K562 (cell line): ENCODE results near the gene MAGEB1. TPM values are rescaled to one million over a fixed set of nuclear protein-coding genes. Genes with fewer than 3 reads are reported as not detected.

Source experiments
- ATAC-seq: fragments of 200-7000 bp; cut with Tn5 transposase; 3 replicates; pipeline ENCODE4 v1.9.1; 2020; ENCODE audit warnings: moderate library complexity
- BruUV-seq: library from RNA; stranded (reverse); fragments of 400-500 nt; replicated peaks from 2 replicates; lab custom pipeline; 2021; lab: Mats Ljungman, UMichigan
- CTCF ChIA-PET: fragments of 300-600 bp; formaldehyde crosslinking; extraction: SDS; loops from one replicate; lab custom pipeline; 2021; ENCODE audit warnings: low intra/inter-chr PET ratio; lab: Yijun Ruan, JAX
- POLR2A ChIA-PET: fragments of 300-600, 350-650 bp; sonication (Branson Sonifier 250); formaldehyde crosslinking; extraction: SDS; loops from one replicate; lab custom pipeline; 2021; ENCODE audit warnings: antibody characterized with exemption, inconsistent platforms; lab: Yijun Ruan, JAX
- DNase-seq, 4 experiments: peaks; one replicate each; pipeline versions ENCODE4 v3.0.0 to v3.0.0-alpha.2; 2011 to 2018; ENCODE audit warnings: low spot score in 3 of 4, mixed read lengths in 3 of 4; ENCODE audit errors: extremely low read depth in 1 of 4
- FAIRE-seq: peaks from 2 replicates; lab custom pipeline; 2011; peaks lifted over from hg19 to GRCh38; lab: Jason Lieb, UNC
- H2AFZ ChIP-seq: 2 replicates; pipeline ENCODE4 v1.6.0; 2011; ENCODE audit warnings: low read depth, low read length, control low read depth, inconsistent platforms
- H3K27ac ChIP-seq: fragments of 200-600 bp; 3 replicates; pipeline ENCODE4 v1.8.0; 2011; ENCODE audit warnings: low read depth, mild to moderate bottlenecking, control low read depth, inconsistent platforms, low read length, moderate library complexity, mixed read lengths; ENCODE audit errors: extremely low read depth
- H3K27me3 ChIP-seq, 2 experiments: fragments of 300-600 bp in 1 of 2; 2 replicates in 1 of 2; 3 replicates in 1 of 2; pipeline versions ENCODE4 v1.6.0 to v1.8.0; 2011; ENCODE audit warnings: inconsistent platforms in 2 of 2, low read length in 2 of 2, mild to moderate bottlenecking in 1 of 2, mixed read lengths in 1 of 2, moderate library complexity in 1 of 2; ENCODE audit not compliant: control insufficient read depth in 2 of 2, insufficient read depth in 2 of 2
- H3K36me3 ChIP-seq: fragments of 300-600 bp; 3 replicates; pipeline ENCODE4 v1.8.0; 2011; ENCODE audit warnings: mild to moderate bottlenecking, low read length, inconsistent platforms; ENCODE audit not compliant: control insufficient read depth, insufficient read depth
- H3K4me1 ChIP-seq, 2 experiments: fragments of 200-600 bp in 1 of 2; replicated peaks in 1 of 2; 2 replicates in 1 of 2; 3 replicates in 1 of 2; pipeline versions ENCODE4 v1.5.1 to v1.8.0; 2011; ENCODE audit warnings: inconsistent platforms in 2 of 2, low read length in 2 of 2, mild to moderate bottlenecking in 1 of 2, mixed read lengths in 1 of 2, moderate library complexity in 1 of 2; ENCODE audit not compliant: control insufficient read depth in 2 of 2, insufficient read depth in 2 of 2
- H3K4me2 ChIP-seq: 2 replicates; pipeline ENCODE4 v1.6.1; 2011; ENCODE audit warnings: low read length, control low read depth, inconsistent platforms, mixed read lengths; ENCODE audit not compliant: insufficient read depth
- H3K4me3 ChIP-seq: fragments of 200-600 bp; sonication (generic), shearing (Covaris generic); 2 replicates; pipeline ENCODE4 v1.5.1; 2016; ENCODE audit warnings: control low read depth, inconsistent platforms
- H3K79me2 ChIP-seq: fragments of 200-600 bp; 3 replicates; pipeline ENCODE4 v1.8.0; 2011; ENCODE audit warnings: low read length, inconsistent platforms; ENCODE audit not compliant: control insufficient read depth, insufficient read depth
- H3K9ac ChIP-seq, 2 experiments: 2 replicates each; pipeline versions ENCODE4 v1.6.0 to v1.6.1; 2011; ENCODE audit warnings: low read depth in 2 of 2, low read length in 2 of 2, control low read depth in 1 of 2, inconsistent platforms in 1 of 2, mild to moderate bottlenecking in 1 of 2, mixed read lengths in 1 of 2; ENCODE audit not compliant: insufficient read depth in 1 of 2
- H3K9me1 ChIP-seq: one replicate; pipeline ENCODE4 v1.6.0; 2011; ENCODE audit warnings: inconsistent platforms, mild to moderate bottlenecking, low read length, moderate library complexity; ENCODE audit not compliant: control insufficient read depth, insufficient read depth
- H3K9me3 ChIP-seq: replicated peaks from 2 replicates; pipeline ENCODE4 v1.5.1; 2011; ENCODE audit warnings: low read depth, low read length, inconsistent platforms; ENCODE audit not compliant: control insufficient read depth, insufficient read depth
- H4K20me1 ChIP-seq: replicated peaks from 2 replicates; pipeline ENCODE4 v1.6.1; 2011; ENCODE audit warnings: low read length, inconsistent platforms, mixed read lengths; ENCODE audit not compliant: control insufficient read depth, insufficient read depth
- BHLHE40 ChIP-seq: IDR thresholded peaks from 2 replicates; pipeline ENCODE4 v1.6.1; 2011; ENCODE audit warnings: low read length, improper control_type of control experiment
- EWSR1 ChIP-seq: fragments of 450-650 bp; IDR thresholded peaks from 2 replicates; pipeline ENCODE4 v1.6.1; 2018; ENCODE audit warnings: borderline replicate concordance, mild to moderate bottlenecking, low read depth, moderate library complexity; ENCODE audit not compliant: partially characterized antibody
- MCM2 ChIP-seq: fragments of 450-650 bp; IDR thresholded peaks from 2 replicates; pipeline ENCODE4 v1.6.1; 2017; ENCODE audit warnings: low read depth, mild to moderate bottlenecking
- RBM39 ChIP-seq: fragments of 200-400 bp; formaldehyde crosslinking; optimal IDR thresholded peaks from 2 replicates; pipeline ENCODE3; 2018; ENCODE audit warnings: low read depth, low read length
- STAT5A ChIP-seq: IDR thresholded peaks from 2 replicates; pipeline ENCODE4 v1.6.1; 2012; ENCODE audit warnings: low read length, inconsistent platforms, borderline replicate concordance
- TOE1 ChIP-seq, 2 experiments: fragments of 450-650 bp in 1 of 2; sonication (generic) in 1 of 2; formaldehyde crosslinking in 1 of 2; IDR thresholded peaks; 2 replicates each; pipeline versions ENCODE4 v1.7.1 to v1.8.0; 2016 to 2022; ENCODE audit warnings: borderline replicate concordance in 2 of 2, mild to moderate bottlenecking in 2 of 2, antibody characterized with exemption in 1 of 2, inconsistent platforms in 1 of 2, low read depth in 1 of 2, missing genetic modification reagents in 1 of 2, moderate library complexity in 1 of 2
- WGBS: fragments of 100-300 bp; shearing (Covaris generic); methylation state at CpG from one replicate; pipeline ENCODE4 v1.1.6; 2016; ENCODE audit warnings: low coverage, mixed read lengths; ENCODE audit not compliant: insufficient coverage; ENCODE audit errors: missing lambda C conversion rate; 5-methylcytosine and 5-hydroxymethylcytosine counted together
- in situ Hi-C: fragments of 300-500 bp; cut with MboI; formaldehyde crosslinking; loops from 4 replicates; pipeline ENCODE4 v1.15.0; 2018; ENCODE audit warnings: inconsistent platforms, mixed read lengths
- intact Hi-C: fragments of 100-400 bp; cut with micrococcal nuclease; formaldehyde crosslinking; loops from 2 replicates; pipeline ENCODE4 v1.14.2; 2022
- polyA plus RNA-seq, 8 experiments: library from polyadenylated mRNA; depleted of rRNA in 4 of 8; stranded (reverse) in 5 of 8; unstranded in 3 of 8; fragments of >200 nt; fragmentation: Nextera tagmentation in 2 of 8; fragmentation: Illumina TruSeq in 1 of 8; extraction: Ambion mirVana in 2 of 8; extraction: Trizol in 1 of 8; gene quantifications; 2 replicates each; pipeline versions ENCODE4 v1.2.1 to v1.2.3, GENCODE V29; 2011 to 2014; ENCODE audit warnings: inconsistent platforms in 1 of 8, missing spikeins in 1 of 8
- total RNA-seq, 7 experiments: library from RNA; depleted of rRNA in 6 of 7; stranded (reverse); fragments of >200 nt in 6 of 7; fragmentation: Illumina TruSeq in 2 of 7; extraction: Trizol in 2 of 7; gene quantifications; 2 replicates each; pipeline versions ENCODE4 v1.2.1 to v1.2.3, GENCODE V29; 2011 to 2021; ENCODE audit warnings: low replicate concordance in 1 of 7

Gene MAGEB1
- total and polyA plus RNA-seq, 9 of the 15 experiments (the other 6 are each of a cell fraction or from before 2014, with no cell fraction given): 32.6 to 100 (median 43.4) TPM

- no peaks in the 10 kb centered on the region for H3K9me1 ChIP-seq
- in situ Hi-C loops: no loop called here
- H2AFZ ChIP-seq: no peak within 1 kb of the TSS
- ChIA-PET POLR2A (no interaction called here), CTCF (no interaction called here)
- DNase-seq: no peak
- H3K4me1 ChIP-seq: no peaks in the 10 kb centered on the region; a peak in 1 of 5 replicates
- ATAC-seq: no peak
- no peak within 1 kb of the TSS for H3K4me3 ChIP-seq
- no peaks in the 10 kb centered on the region for H3K36me3 ChIP-seq
- intact Hi-C loops: no loop called here
- no peaks in the 10 kb centered on the region for H3K27me3 ChIP-seq
- no peak for TF ChIP-seq BHLHE40
- TF ChIP-seq RBM39: no peak
- no peak for TF ChIP-seq STAT5A
- TF ChIP-seq EWSR1: no peak
- TF ChIP-seq MCM2: no peak
- TF ChIP-seq TOE1 (IDR thresholded peaks at IDR 0.05; ENCODE audit: borderline replicate concordance): no peak
- no peak for TF ChIP-seq TOE1 (CRISPR knock-in tag; IDR thresholded peaks at IDR 0.05; ENCODE audit: borderline replicate concordance, low read depth)
- H3K4me2 ChIP-seq: no peak within 1 kb of the TSS
- H3K79me2 ChIP-seq: no peaks in the 10 kb centered on the region
- no peaks in the 10 kb centered on the region for H3K9me3 ChIP-seq
- no peak within 1 kb of the TSS for H3K9ac ChIP-seq
- WGBS: 36% methylated on average over 4 of the region's 4 CpGs
- FAIRE-seq: no peak
- no peaks in the 10 kb centered on the region for H4K20me1 ChIP-seq
- H3K27ac ChIP-seq: no peak within 1 kb of the TSS
- no TSS peak for BruUV-seq
These were observed 16.6 kb upstream of the MAGEB1 start, which contains the start of gene MAGEB3 for GRCh38 chrX:30230395-30230794. TSS of gene MAGEB3 (plus strand) at chrX:30230657. CDS start at chrX:30235925, 5,268 bp downstream.
